ENCODE measurements around the gene ZNF385B. TPM values are rescaled to one million over a fixed set of nuclear protein-coding genes. Genes with fewer than 3 reads are reported as not detected.

The ZNF385B gene
- total RNA-seq, 1 experiment from 2014 or later: 2.3 TPM

DNA sequence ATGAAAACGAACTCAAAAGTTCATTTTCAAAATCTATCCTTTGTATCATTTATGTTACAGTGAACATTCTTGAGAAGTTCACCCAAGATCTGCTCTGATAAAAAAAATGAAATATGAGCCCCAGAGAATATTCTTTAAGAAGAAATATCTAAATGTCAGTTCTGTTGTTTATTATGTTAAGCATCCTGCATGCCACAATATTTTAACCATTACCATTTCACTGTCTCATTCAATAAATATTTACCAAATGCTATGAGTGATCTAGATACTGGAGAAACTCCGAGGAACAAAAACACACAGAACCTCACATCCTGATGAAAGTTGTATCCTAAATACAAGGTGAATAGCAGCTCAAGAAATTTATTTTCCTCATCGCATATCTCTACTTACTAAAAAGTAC lies 170.2 kb downstream of the ZNF385B start:
- DNase-seq (ENCODE audit: extremely low read depth, low read depth): no peak

DNA sequence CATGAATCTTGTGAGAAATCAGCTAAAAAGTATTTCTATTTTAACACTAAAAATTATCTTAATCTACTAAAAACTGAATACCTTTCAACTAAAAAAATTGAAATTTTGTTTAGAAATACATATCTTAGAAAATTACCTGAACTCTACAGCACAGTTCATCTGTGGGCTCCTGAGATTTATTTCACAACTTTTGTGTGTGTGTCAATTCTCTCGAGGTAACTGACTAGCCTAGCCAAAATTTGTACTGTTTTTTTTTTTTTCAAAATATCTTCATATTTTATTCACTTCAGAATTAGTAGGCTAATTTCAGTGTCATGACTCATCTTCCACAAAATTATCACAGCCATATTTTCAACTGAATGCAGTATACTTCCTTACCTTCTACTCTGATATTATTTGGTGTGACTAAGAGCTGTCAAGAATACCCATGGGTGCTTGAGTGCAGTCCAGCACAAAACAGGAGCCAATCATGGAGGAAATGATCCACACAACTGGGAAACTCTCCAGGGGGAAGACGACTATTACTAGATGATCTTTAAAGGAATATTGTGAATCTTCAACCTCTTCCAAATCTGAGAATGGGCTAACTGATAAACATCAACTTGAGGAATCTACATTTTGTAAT lies 174.6 kb downstream of the ZNF385B start:
- DNase-seq (ENCODE audit: extremely low read depth, low read depth): no peak

DNA sequence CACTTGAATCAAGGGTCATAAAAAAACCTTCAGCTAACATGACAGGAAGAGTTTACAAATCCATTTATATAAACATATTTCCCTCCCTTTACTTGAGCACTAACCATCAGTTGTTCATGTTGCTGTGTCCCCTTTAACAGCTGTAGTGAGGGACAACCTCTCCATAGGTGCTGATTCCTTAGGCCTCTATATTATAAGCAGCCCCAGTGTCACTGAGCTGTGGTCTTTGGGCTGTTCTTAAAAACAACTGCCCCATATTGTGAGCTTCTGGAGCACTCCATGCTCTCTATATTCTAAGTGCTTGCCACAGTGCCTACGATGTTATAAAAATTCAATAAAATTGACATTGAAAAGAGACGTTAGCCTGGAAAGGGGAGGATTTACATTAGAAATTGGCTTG lies 175.3 kb downstream of the ZNF385B start:
- DNase-seq (ENCODE audit: extremely low read depth, low read depth): no peak

DNA sequence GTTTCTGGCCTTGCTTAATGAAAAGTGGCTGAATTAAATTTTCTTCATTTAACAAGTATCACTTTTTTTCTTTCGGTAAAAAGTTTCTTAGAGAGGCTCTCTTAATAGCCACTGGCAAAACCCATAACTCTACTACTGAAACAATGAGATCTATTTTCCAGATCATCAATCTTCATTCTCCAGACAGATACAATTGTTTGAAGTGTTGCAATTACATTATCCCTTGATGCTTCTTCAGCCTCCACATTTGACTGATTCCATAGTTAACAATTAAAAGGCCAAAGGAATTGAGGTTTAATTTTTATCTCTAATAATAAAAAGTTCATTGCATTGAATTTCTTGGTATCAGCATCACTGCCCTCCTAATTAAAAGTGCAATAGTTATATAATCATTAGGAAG lies 176.3 kb downstream of the ZNF385B start:
- no peak for DNase-seq (ENCODE audit: extremely low read depth, low read depth)

DNA sequence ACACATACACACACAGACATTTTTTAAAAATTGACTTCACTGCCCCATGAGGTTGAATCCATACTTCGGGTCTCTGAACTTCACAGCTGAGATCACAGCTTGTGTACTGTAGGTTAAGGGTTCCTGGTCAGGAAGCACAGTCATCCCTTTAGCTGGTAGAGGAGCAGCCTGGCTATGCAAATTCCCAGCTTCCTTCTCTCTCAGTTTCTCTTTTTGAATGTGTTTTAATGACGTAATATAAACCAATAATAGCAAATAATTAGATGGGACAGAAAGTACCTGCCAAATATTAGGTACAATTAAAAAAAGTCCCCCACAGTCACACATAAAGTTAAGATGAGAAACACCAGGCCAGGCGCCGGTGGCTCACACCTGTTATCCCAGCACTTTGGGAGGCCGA lies 178.7 kb downstream of the ZNF385B start:
- no peak for DNase-seq (ENCODE audit: extremely low read depth, low read depth)

DNA sequence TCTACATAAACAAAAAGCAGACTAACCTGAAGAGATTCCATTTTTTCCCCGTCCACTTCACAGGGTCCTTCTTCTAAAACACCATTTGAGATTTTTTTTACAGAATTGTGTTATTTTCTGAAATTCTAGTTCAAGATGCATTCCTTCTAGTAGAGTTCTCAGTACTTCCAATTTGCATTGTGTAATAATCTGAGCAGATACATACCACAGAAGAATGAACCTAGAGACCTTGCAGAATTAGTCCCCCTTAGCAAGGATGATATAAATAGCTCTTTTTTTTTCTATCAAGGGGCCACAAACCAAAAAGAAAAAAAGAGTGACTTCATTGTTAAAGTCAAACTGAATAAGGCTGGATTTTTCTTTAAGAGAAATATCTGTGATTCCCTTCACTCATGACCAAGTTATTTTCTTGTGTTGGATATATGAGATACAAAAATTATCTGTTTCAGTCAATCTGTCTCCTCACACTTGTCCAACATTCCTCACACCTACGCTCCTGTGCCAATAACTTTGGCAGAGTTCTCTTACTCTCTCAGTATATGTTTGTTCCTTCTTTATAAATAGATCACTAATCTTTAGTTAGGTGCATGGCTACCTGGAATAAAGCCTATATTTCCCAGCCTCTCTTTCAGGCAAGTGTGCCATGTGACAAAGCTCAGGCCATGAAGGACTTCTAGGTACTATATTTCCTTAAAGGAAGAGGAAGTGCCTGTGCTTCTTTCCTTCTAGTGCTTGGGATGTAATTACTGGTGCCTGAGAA lies 183.5 kb downstream of the ZNF385B start:
- DNase-seq (ENCODE audit: extremely low read depth, low read depth): no peak

DNA sequence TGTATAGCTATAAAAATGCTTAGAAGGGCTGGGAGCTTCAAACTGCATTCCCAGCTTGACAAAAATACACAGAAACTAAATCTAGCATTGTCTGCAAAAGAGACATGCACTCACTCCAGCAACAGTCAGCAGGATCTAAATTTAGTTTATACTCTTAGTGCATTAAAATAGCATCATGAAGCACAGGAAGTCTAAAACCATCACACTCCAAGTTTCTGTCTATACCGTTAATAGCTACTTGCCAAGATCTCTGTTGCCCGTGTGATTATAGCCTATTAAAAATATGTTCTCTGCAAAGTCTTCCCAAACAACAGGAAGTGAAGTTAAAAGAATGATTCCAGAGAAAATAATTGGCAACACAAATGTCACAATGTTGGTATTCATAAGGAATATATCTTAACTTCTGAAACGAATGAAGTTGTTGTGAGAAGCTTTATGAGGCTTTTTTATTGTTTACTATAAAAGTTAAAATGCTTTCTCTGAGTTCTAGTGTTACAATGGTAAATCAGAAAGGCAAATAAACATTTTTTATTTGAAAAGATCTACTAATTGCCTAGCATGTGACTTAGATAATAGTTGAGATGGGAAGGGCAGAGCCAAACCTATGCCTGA lies 184.2 kb downstream of the ZNF385B start:
- DNase-seq (ENCODE audit: extremely low read depth, low read depth): no peak

DNA sequence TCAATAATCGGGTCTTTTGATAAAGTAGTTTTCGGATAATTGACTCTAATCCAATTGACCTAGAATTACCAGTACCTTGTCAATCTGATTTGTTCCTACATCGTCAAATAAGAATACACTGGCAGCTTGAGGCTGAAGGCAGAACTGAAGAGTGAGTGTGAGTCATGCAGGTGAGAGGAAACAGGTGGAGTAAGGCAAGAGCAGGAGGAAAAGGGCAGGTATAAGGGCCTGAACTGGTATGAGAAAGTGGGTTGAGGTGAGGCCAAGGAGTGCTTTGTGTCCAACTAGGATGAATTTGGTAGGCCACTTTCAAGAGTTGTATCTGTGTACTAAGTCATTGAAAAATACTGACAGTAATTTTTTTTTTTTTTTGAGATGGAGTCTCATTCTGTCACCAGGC lies 186.0 kb downstream of the ZNF385B start:
- DNase-seq (ENCODE audit: extremely low read depth, low read depth): no peak

DNA sequence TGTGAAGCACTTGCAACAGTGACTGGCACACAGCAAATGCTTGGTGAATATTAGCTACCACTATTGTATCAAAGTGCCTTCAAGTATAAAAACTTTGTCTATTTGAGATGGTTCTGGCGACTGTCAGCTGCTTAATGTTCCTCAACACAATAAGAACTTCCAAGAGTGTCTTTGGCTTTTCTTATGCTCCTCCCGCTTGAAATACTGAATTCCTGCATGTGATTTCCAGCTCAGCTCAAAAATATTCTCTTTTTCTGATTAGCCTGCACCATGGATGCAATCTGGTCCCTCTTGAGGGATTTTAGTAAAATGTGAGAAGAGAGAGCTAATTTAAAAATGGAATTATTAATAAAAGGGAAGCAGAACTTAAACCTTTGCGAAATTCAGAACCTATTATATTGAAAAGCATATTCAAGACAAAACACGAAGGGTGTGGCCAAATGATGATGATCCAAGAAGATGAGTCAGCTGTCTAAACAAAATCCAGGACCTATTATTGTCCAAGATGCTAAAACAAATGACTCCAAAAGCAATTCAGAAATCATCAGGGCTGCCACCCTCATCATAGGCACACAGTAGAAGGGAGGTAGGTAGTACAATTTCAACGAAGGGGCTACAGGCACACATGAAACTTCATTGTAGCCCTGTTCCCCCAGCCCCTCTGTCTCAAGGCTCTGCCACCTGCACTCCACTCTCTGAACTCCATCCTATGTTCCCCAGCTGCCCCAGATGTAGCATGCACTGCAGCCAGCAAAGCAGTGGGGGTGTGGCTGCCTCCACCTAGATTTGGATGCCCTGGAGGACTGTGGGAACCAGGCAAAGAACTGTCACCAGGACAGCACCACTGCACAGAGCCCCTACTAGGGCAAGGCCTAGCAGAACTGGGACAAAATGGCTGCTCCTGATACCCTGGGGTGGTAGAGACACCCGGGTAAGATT lies 190.1 kb downstream of the ZNF385B start:
- DNase-seq (ENCODE audit: extremely low read depth, low read depth): no peak

DNA sequence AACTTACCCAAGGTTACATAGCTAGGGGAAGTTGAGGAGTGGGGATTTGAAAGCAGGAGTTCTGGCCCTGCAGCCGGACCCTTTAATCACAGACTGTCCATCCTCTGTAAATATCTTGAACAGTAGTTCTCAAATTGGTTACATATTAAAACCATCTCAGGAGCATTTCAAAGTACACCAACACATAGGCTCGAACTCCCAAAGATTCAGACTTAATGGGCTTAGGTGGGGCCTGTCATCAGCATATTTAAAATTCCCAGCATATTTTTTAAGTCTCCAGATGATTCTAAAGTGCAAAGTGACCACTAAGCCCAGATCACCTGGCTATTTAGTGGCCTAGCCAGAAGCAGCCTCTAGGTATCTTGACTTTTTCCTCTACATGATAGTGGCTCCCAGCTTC lies 192.2 kb downstream of the ZNF385B start:
- DNase-seq (ENCODE audit: extremely low read depth, low read depth): no peak

DNA sequence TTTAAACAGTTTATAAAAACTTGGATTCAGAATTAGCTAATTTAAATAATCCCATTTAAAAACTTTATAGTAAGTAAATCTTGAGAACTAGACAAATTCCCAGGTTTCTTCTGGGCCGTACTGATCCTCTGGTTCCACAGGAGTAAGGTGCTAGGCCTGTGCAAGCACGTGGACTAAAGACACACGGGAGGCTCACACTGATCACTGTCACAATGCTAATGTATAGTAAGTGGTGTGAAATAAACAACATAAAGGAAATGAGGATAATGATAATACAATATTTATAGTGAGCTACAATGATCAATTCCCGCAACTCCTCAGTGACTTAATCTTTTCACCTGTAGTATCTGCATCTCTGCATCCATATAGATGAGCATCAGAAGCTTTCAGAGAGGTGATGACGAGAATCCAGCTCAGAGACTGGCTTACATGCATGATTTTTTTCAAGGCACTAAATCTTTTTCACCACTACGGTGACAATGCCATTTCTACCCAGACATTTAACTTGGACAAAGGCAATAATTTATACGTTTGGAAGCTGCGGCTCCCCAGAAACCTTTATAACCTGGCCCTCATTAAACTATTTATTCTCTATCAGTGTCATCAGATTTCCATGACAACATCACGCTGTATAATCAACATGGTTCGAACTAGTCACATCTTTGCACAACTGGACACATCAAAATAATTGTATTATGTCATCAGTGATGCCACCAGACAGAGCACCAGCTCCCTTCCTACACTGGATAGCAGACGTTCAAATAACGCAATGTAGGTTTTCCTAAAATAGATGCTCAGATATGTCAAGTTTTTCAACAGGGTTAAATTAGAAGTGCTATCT lies 196.2 kb downstream of the ZNF385B start:
- no peak for DNase-seq (ENCODE audit: extremely low read depth, low read depth)

DNA sequence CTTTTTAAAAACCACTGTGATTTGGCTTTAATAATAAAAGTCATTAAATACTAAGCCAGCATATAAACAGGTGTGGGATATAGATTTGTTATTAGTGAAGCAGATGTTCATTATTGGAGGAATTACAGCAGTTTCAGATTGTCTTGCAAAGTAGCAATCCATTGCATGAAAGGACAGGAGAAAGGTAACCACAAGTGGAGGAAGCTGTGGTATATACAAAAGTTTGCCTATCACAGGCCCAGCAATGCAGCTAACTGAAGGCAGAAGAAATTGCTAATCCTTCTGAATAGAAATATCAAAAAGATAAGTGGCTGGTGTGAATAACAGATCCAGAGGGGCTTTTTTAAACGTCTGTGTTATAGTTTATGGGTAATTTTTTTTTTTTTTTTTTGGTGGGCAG lies 199.4 kb downstream of the ZNF385B start:
- no peak for DNase-seq (ENCODE audit: extremely low read depth, low read depth)

DNA sequence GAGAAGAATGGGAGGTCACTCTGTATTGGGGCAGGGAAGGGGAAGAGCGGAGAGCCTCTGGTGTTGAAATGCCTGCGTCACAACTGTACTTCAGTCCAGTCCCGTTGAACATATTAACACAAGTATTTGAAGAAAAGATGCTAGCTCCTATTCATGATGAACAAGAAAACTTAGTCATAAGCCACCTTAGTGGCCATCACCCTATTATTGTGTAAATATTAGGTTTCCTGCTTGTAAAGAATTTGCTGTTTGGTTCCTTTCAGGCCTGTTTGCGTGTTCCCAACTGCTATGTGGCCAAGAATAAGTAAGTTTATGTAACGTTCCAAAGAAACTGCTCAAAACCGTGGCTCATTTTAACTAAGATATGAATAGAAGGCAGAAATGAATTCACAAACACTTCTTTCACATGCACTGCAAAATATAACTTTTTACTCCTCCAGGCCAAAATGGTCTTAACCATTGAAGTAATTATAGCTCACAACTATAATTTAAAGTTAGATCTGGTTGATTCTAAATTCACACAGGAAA lies 204.3 kb downstream of the ZNF385B start:
- no peak for DNase-seq (ENCODE audit: extremely low read depth, low read depth)

DNA sequence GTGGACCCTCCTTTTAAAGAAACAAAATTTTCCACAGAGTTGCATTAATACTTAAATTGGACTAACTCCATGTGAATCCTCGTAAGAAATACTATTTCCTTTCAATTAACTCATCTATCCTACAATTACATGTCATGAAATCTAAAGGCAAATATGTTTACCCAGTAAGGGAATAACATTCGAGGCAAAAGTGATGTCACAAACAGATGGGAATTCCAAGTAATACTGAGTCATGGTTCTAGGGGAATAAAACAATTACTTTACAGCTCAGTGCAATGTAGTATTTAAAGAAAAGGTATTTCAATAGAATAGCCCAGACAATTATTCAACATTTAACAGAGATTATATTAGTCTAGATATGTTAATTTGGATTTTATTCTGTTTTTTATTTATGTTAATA lies 205.8 kb downstream of the ZNF385B start:
- DNase-seq (ENCODE audit: extremely low read depth, low read depth): no peak

DNA sequence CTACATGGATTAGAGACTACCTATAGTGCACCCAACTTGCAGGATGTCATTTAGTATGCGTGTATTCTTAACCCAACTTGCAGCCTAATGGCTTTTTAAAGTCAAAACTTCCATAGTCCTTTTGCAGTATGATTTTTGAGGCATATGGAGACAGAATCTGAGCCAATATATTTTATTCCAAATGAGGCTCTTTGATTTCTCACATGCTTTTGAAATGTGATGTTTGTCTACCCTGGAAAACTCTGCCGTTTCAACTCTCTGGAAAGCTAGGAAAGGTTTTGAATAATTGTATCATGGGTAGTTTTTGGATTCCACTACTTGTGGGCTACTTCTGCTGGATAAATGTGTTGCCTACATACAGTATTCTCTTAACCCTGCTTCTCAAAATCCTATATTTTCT lies 206.6 kb downstream of the ZNF385B start:
- DNase-seq (ENCODE audit: extremely low read depth, low read depth): no peak

DNA sequence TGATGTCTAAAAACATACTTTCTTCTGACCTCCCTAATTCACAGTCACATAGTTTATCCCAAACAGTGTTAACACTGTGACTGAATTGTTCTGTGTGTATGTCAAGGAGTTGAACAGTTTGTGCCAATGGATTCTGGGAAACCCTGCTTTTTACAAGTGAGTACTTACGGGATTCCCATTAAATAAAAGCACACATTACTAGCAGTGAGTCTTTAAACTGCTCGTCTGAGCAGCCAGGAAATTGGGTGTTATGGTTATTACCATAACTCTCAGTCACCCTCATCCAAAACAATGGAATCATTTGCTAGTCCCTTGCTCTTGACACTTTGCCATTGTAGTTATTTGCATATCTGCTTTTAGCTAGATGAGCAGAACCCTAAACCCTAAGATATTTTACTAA lies 209.1 kb downstream of the ZNF385B start:
- no peak for DNase-seq (ENCODE audit: extremely low read depth, low read depth)

DNA sequence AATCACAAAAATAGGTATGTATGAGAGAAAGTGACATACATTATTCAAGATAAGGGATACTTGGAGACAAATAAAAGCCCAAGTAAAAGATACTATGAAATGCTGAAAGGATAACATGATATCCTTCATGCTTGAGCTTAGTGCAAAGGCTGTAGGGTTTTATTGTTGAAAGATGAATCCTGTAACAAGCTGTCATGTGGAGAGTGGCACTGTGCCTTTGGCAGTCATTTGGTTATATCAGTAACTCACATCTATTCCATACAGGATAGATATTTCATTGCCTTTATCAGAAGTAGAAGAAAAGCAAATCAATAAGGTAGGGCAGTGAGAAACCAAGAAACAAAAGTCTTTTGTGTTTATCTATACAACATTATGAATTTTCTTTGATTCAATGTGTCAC lies 211.0 kb downstream of the ZNF385B start:
- no peak for DNase-seq (ENCODE audit: extremely low read depth, low read depth)

DNA sequence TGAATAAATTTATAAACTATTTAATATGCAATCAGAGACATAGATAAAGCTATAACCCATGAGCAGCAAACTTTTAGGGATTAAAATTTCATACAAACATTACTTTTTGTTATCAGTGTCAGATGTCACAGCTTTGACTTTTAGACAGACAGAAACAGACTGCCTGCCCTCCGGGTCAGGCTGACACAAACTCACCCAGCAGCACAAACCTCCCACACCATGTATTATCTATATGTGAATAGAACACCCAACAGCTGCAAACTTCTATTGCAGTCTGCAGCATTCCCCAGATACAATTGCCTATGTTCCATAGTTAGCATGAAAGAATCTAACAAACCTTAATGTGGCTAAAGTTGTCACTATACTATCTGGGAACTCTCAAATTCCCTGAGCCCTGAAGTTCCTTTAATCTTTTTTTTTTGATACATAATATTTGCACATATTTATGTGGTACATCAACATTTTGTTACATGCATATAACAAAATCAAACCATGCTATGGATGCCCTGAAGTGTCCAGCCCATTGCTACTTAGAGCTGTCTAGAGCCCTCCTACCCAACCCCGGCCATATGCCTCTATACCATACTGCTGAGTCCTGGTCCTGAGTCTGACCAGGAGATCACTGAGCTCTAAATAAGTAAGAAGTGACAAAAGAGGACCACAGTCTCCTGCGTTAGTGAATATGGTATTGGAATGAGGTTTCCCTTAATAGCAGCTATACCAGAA lies 214.4 kb downstream of the ZNF385B start:
- no peak for DNase-seq (ENCODE audit: extremely low read depth, low read depth)

DNA sequence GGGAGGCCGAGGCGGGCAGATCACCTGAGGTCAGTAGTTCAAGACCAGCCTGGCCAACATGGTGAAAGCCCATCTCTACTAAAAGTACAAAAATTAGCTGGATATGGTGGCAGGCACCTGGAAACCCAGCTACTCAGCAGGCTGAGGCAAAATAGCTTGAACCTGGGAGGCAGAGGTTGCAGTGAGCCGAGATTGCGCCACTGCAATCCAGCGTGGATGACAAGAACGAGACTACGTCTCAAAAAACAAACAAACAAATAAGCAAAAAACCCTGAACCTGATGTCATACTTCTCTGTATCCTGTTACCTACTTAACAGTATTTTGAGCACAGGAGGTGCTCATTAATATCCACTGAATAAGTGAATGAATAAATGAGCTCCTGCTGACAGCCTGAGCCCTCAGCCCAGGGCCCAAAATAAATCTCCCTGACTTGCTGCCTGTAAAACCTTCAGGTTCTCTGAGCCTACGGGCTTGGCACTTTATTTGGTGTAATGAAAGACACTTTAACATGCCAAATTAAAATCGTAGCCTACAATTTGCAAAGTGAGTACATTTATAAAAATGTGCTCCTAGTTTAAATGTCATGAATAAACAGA lies 215.1 kb downstream of the ZNF385B start:
- no peak for DNase-seq (ENCODE audit: extremely low read depth, low read depth)

All from NCI-H460 (cell line).